CD4-positive, alpha-beta T cell treated with Interferon gamma for 1 hour (primary cell): ENCODE results near the gene BCAS4.
"Not testable (repeated sequence)": the region's sequence is repeated elsewhere in the genome, so short reads cannot be mapped to it uniquely, and the experiment has no call there.

Experiments used
- DNase-seq: peaks from one replicate; pipeline ENCODE4 v3.0.0-alpha.2; 2020

The BCAS4 gene

GRCh38 chr20:50799890-50800550, 5.2 kb downstream of the BCAS4 start:
- DNase-seq: no peak

- not testable (repeated sequence) for DNase-seq
These were observed 6.3 kb downstream of the BCAS4 start for GRCh38 chr20:50800986-50801746.

- no peak for DNase-seq
These were observed 6.9 kb downstream of the BCAS4 start for GRCh38 chr20:50801747-50802125.

DNA sequence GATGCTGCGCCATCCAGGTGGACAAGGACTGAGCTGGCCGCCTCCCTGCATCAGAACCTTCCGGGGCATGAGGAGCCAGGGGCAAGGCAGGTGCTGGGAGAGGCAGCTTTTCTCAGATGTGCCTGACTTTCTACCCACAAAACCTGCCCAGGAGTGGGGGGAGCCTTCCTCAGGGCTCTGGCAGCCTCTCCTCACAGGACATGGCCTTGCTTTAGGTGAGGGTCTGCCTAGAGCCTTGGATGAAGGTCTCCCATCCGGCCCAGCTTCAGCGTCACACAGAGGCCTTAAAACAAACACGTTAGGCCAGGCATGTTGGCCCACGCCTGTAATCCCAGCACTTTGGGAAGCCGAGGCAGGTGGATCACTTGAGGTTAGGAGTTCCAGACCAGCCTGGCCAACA, 7.4 kb downstream of the BCAS4 start:
- no peak for DNase-seq

- no peak for DNase-seq
These were observed 9.8 kb downstream of the BCAS4 start for GRCh38 chr20:50804437-50805348.

GRCh38 chr20:50805349-50805684, 10.5 kb downstream of the BCAS4 start:
- no peak for DNase-seq

DNA sequence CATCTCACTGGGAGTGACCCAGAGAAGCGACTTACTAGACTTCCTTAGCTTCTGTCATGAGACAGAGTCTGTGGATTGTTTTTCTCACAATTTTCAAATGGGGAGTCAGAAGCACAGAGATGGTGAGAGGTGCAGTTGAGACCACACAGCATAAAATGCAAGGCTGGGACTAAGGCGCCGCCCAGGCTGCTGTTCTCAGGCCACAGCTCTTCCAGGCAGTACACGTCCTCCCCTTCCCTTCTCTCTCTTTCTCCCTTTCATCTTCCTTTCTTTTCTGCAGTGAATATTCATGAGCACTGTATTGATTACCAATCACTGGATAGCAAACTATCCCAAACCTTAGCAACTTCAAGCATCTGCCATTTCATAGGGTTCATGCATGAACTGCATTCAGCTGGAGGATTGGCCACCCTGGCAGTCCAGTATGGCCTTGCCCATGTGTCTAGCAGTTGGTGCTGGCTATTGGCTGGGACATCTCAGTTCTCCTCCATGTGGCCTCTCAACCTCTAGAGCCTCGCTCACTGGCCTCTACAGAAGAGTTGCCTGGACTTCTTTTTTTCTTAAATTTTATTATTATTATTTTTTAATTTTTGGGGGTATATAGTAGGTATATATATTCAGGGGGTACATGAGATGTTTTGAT, 11.4 kb downstream of the BCAS4 start:
- DNase-seq: no peak

DNA sequence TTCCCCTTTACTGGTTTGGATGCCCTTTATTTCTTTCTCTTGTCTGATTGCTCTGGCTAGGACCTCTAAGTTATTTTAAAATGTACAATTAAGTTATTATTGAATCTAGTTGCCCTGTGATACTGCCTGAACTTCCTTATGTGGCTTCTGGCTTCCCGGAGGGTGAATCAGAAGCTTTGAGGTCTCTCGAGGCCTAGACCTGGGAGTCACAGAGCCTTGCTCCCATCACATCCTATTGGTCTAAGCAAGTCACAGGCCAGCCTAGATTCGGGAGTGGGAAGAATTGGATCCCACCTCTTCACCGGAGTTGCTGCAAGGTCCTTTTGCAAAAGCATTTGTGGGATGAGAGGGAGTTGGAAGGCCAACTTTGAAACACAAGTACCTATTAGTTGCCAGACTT, 15.2 kb downstream of the BCAS4 start:
- no peak for DNase-seq

DNA sequence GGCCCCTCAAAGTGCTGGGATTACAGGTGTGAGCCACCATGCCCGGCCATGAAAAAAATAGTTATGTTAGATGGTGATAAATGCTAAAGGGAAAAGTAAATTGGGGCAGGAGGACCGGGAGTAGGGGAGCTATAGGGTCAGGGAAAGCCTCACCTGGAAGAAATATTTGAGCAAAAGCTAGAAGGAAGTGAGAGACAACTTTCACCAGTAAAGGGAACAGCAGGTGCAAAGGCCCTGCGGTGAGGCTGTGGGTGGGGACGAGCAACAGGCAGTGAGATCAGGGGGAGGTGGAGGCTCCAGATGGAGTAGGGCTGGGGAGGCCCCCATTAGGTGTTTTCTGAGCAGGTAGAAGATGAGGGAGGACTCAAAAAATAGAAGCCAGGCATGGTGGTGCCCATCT, 16.0 kb downstream of the BCAS4 start:
- no peak for DNase-seq

DNA sequence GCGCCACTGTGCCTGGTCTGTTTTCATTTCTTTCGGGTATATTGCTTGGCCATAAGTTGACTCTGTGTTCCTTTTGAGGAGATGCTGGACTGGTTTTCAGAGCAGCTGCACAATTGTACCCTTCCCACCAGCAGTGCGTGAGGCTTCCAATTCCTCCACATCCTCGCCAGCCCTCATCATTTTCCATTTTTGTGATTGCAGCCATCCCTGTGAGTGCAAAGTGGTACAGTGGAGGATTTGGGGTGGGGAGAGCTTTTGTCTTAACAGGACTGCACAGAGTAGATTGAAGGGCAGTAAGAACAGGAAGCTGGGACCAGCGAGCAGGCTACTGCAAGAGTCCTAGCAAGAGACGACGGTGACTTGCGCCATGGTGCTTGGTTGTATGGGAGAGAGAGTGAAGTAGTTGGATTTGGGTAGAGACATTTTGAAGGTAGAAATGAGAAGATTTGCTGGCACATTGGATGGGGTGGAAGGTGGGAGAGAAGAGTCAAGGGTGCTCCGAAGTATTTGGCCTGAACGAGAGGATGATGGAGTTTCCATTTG, 18.3 kb downstream of the BCAS4 start:
- DNase-seq: no peak

DNA sequence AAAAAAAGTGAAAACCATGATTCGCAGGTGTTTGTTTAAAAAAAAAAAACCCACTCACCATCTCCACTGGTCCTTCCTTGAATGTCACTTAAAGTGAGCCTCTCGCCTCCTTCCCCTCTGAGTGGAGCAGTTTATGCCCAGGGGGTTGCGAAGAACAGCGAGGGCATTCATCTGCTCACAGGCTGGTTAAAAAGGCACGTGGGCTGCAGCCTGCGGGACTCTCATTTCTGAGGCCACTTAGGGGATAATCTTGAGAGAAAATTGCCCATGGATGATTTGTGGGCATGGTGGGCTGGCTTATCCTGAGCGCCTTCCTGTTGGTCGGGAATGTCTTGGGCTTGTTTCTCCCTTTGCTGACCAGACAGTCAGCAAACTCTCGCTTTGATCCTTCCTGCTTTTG, 18.9 kb downstream of the BCAS4 start:
- no peak for DNase-seq

- DNase-seq: no peak
These were observed 19.7 kb downstream of the BCAS4 start for GRCh38 chr20:50814438-50815161.

DNA sequence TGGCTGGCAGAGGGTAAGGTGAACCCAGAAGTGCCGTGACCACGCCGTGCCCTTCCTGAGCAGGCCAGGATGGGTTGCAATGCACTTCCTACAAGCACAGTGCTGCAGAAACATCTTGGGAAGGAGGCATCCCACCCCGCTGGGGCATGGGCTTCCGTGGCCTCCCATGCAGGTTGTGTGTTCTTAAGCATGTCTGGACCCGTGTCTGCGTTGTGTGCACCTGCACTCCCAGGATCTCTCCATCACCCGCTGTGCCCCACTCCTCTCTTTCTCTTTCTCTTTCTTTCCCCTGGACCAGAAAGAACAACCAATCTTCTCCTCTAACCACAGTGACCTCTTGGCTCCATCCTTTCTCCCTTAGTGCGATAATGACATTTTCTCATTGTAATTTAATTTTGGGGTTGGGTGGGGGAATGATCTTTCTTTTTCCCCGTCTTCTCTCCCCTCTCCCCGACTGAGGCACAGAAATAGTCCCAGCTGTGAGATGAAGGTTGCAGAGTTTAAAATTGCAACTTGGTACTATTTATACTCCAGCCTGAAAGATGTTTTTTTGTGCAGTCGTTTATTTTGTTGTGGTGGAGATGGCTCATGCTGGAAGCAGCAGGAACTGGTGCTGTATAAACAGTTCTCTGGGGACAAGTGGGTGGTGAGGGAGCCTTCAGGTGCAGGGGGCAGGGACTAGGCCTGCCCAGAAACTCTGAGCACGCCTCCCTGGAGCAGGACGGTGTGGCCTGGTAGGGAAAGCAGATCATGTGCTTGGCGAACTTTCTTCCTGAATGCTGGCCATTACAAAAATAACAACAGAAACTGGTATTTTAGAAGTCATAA, 20.5 kb downstream of the BCAS4 start:
- DNase-seq: peak; percentile 14

DNA sequence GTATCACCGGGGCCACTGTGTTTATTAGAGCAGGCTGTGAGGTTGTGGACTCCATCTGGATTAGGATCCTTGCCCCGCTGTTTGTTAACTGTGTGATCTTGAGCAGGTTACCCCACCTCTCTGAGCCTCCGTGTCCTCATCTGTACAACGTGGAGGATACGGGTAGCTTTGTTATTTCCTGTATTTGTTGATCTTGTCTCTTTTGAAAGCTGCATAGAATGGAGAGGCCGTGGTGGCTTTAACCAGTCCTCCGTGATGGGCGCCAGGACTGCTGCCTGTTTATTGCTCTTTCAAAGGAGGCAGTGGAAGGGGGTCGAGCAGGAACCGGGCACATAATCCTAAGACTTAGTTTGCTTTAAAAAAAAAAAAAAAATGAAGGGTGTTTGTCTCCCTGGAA, 22.9 kb downstream of the BCAS4 start:
- DNase-seq: no peak

DNA sequence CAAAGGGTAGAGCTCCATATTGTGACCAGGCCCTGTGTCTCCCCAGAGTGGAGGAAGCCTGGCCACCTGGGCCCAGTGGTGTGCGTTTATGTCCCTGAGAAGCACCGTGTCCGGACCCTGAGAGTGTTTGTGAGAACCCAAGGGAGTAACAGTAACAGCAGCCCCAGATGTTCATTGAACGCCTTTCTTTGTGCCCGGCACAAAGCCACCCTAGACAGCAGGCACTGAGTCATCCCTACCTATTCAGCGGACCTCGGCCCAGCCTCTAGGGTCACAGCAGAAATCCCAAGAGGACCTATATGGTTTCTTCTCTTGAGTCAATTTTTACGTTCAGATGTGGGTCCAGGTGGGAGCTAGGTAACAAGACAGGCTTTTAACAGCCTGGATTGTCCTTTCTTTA, 24.5 kb downstream of the BCAS4 start:
- no peak for DNase-seq

DNA sequence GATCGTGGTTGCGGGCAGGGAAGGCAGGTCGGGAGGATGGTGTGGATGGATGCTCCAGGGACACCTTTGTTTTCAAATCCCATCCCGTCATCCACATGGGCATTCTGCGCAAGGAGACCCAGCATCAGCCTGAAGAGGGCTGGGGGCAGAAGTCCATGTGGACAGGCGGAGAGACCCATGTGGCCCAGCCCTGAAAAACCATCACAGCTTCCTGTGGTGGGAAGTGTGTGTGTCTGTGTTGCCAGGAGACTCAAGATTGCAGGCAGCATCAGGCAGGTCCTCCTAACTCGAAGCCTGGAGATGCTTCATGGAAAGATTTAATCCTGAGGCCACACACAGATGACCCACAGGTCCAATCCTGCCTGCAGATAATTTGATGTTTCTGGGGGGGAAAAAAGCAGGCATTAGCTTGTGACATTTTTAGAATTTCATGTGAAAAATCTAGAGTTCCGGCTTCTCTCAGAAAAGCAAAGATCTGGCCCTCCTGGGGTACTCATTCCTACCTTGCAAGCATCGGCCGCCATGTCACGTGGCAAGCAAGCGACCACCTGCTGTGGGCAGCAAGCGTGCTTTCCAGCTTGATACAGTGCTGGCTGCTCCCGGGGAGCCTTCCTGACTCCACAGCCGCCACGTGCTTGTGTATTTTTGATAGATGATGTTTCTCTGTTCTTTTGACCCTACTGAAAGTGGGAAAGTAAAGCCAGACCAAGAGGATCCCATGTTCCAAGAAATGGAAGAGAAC, 25.8 kb downstream of the BCAS4 start:
- DNase-seq: no peak

DNA sequence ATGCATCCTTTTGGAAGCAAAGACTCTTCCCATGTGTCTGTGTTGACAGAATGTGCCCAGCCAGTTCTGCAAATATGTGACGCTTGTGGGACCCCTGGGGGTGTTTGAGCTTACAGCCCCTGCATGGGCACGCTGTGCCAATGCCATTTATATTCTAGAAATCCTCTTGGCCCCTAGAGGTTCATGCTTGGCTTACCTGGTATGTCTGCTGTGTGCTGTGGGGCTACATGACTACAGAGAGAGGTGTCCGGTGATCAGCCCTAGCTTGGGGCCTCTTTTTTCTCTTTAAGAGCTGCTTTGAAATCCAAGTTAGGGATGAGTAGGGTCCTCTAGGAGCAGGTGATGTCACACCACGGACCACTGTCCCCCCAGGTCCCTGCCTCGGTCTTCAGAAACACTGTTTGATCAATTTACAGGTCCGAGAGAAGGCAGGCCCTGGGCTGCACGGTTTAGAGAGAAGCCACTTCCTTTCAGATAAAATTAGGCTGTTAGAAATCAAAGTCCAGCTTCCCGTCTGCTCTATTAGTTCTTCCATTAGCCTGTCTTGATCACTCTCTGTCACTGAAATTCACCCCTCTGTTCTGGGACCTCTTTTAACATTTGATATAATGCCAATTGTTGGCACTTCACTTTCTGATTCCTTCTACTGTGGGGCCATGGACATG, 26.5 kb downstream of the BCAS4 start:
- no peak for DNase-seq

GRCh38 chr20:50821994-50822393, 27.1 kb downstream of the BCAS4 start:
- DNase-seq: no peak

GRCh38 chr20:50823319-50823718, 28.5 kb downstream of the BCAS4 start:
- DNase-seq: no peak

- no peak for DNase-seq
These were observed 29.3 kb downstream of the BCAS4 start for GRCh38 chr20:50824137-50824536.
